Measurements from ENCODE around the gene P2RX7. TPM values are rescaled to one million over a fixed set of nuclear protein-coding genes. Genes with fewer than 3 reads are reported as not detected.
"Not testable (repeated sequence)": the region's sequence is repeated elsewhere in the genome, so short reads cannot be mapped to it uniquely, and the experiment has no call there.

P2RX7 gene
- total RNA-seq, 1 donor, result 4.0 TPM

DNA sequence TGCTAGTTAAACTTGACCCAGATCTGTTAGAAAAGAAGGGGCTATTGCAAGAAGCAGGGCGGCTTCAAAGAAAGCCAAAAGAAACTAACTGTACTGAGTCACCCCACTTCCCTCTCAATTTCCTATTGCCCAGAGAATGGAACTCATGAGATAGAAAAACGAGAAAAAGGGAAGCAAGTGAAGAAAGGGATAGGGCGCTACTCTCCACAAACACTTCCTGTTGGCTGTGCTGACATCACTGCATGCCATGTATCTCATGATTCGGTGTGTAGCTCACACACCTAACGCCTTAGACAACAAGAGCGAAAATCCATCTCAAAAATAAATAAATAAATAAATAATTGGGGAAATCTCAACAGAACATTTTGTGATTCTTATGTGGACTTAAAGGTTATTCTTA, 64.2 kb downstream of the P2RX7 start:
- Histone ChIP-seq H3K9me3 (ENCODE audit: low read depth, low read length) (no peaks in the 10 kb centered on the region), H2AFZ (ENCODE audit: low read length) (no peak overlapping the region), H3K4me2 (ENCODE audit: insufficient read depth, low read length) (no peak overlapping the region), H3K79me2 (ENCODE audit: insufficient read depth, low read length) (no peaks in the 10 kb centered on the region), H3K4me3 (ENCODE audit: insufficient read depth, low read length) (no peak overlapping the region), H3K27ac (ENCODE audit: low read depth, low read length) (no peak overlapping the region), H3K36me3 (ENCODE audit: insufficient read depth, low read length) (no peaks in the 10 kb centered on the region), H3K4me1 (ENCODE audit: insufficient read depth, low read length) (peaks cover 2% of the 10 kb centered on the region), H3K27me3 (ENCODE audit: insufficient read depth, low read length) (no peaks in the 10 kb centered on the region), H4K20me1 (ENCODE audit: insufficient read depth, low read length) (no peaks in the 10 kb centered on the region)
- TF ChIP-seq, protein P1, sequence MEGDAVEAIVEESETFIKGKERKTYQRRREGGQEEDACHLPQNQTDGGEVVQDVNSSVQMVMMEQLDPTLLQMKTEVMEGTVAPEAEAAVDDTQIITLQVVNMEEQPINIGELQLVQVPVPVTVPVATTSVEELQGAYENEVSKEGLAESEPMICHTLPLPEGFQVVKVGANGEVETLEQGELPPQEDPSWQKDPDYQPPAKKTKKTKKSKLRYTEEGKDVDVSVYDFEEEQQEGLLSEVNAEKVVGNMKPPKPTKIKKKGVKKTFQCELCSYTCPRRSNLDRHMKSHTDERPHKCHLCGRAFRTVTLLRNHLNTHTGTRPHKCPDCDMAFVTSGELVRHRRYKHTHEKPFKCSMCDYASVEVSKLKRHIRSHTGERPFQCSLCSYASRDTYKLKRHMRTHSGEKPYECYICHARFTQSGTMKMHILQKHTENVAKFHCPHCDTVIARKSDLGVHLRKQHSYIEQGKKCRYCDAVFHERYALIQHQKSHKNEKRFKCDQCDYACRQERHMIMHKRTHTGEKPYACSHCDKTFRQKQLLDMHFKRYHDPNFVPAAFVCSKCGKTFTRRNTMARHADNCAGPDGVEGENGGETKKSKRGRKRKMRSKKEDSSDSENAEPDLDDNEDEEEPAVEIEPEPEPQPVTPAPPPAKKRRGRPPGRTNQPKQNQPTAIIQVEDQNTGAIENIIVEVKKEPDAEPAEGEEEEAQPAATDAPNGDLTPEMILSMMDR (IDR thresholded peaks at IDR 0.05; ENCODE audit: extremely low read depth, low read depth, low read length), result no peak
- peak; percentile 1 for DNase-seq (ENCODE audit: insufficient read length, low spot score, missing footprints)

DNA sequence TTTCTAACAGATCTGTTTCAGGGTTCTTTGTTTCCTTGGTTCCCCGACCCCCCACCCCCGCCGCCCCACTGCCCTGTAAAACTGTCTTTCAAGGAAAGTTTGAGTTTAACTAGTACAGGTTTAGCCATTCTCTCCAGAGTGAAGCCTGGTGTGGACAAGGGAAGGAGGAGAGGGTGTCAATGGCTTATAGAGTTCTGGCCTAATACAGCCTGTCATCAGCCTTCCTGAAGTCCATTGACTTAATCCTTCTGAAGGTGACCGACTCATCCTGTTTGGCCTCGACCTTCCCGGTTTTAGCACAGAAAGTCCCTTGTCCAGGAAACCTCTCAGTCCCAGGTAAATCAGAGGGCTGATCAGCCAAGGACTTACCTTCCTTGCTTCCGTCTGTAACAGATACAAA, 66.3 kb downstream of the P2RX7 start:
- DNase-seq (ENCODE audit: insufficient read length, low spot score, missing footprints), result no peak
- no peaks in the 10 kb centered on the region for H4K20me1 ChIP-seq (ENCODE audit: insufficient read depth, low read length)

DNA sequence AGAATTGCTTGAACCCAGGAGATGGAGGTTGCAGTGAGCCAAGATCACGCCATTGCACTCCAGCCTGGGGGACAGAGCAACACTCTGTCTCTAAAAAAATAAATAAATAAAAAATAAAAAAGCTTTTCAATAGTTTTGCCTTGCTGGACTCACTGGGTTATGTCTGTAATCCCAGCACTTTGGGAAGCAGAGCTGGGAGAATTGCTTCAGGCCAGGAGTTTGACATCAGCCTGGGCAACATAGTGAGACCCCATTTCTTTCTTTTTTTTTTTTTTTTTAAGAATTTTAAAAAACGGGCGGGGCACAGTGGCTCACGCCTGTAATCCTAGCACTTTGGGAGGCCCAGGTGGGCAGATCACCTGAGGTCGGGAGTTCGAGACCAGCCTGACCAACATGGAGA, 68.5 kb downstream of the P2RX7 start:
- H4K20me1 ChIP-seq (ENCODE audit: insufficient read depth, low read length); H2AFZ ChIP-seq (ENCODE audit: low read length); H3K4me1 ChIP-seq (ENCODE audit: insufficient read depth, low read length); H3K9me3 ChIP-seq (ENCODE audit: low read depth, low read length); DNase-seq (ENCODE audit: insufficient read length, low spot score, missing footprints); H3K27me3 ChIP-seq (ENCODE audit: insufficient read depth, low read length); H3K36me3 ChIP-seq (ENCODE audit: insufficient read depth, low read length); H3K79me2 ChIP-seq (ENCODE audit: insufficient read depth, low read length); H3K4me2 ChIP-seq (ENCODE audit: insufficient read depth, low read length); H3K27ac ChIP-seq (ENCODE audit: low read depth, low read length); H3K4me3 ChIP-seq (ENCODE audit: insufficient read depth, low read length): not testable (repeated sequence)

More for the DNA sequence above, 66.3 kb downstream of the P2RX7 start:
- Histone ChIP-seq H2AFZ (ENCODE audit: low read length) (no peak overlapping the region), H3K4me3 (ENCODE audit: insufficient read depth, low read length) (no peak overlapping the region), H3K27ac (ENCODE audit: low read depth, low read length) (no peak overlapping the region), H3K36me3 (ENCODE audit: insufficient read depth, low read length) (no peaks in the 10 kb centered on the region), H3K79me2 (ENCODE audit: insufficient read depth, low read length) (no peaks in the 10 kb centered on the region), H3K4me1 (ENCODE audit: insufficient read depth, low read length) (no peaks in the 10 kb centered on the region), H3K9me3 (ENCODE audit: low read depth, low read length) (no peaks in the 10 kb centered on the region), H3K4me2 (ENCODE audit: insufficient read depth, low read length) (no peak overlapping the region), H3K27me3 (ENCODE audit: insufficient read depth, low read length) (no peaks in the 10 kb centered on the region)
- TF ChIP-seq, protein P1 (IDR thresholded peaks at IDR 0.05; ENCODE audit: extremely low read depth, low read depth, low read length), result no peak

DNA sequence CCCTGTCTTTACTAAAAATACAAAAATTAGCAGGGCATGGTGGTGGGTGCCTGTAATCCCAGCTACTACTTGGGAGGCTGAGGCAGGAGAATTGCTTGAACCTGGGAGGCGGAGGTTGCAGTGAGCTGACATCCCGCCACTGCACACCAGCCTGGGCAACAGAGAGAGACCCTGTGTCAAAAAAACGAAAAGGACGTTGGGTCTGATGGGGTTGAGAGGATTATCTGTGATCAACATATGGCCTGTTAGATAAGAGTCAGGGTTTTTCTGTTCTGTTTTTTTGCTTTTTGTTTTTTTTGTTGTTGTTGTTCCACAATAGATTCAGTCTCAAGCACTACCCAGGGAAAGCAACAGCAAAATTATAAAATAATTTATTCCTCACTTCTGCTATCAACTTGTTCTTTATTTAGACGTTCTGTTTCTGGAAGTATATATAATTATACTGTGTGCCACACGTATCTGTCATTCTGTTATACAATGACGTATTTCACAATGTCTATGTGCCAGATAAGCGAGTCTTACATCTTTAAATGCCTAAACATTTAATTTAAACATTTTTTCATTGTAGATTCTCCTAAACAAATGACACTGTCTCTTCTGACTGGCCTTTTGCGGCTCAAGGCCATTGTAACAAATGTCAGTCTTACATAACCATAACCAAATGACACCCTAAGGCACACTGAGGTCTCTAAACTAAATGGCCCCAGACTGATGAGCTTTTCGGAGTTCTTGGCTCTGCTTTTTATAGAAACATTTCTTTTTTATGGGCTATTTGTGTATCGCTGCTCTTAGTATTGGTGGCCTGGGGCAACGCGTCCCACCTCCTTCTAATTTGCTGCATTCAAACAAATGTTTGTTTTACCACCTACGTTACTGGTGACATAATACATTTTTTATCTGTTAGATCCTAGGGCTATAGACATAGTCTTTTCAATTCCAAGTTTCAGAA, 70.0 kb downstream of the P2RX7 start:
- Histone ChIP-seq H3K79me2 (ENCODE audit: insufficient read depth, low read length) (no peaks in the 10 kb centered on the region), H3K9me3 (ENCODE audit: low read depth, low read length) (no peaks in the 10 kb centered on the region), H3K4me2 (ENCODE audit: insufficient read depth, low read length) (no peak overlapping the region), H3K36me3 (ENCODE audit: insufficient read depth, low read length) (no peaks in the 10 kb centered on the region), H2AFZ (ENCODE audit: low read length) (no peak overlapping the region), H3K27me3 (ENCODE audit: insufficient read depth, low read length) (no peaks in the 10 kb centered on the region), H4K20me1 (ENCODE audit: insufficient read depth, low read length) (no peaks in the 10 kb centered on the region), H3K27ac (ENCODE audit: low read depth, low read length) (no peak overlapping the region), H3K4me3 (ENCODE audit: insufficient read depth, low read length) (no peak overlapping the region), H3K4me1 (ENCODE audit: insufficient read depth, low read length) (no peaks in the 10 kb centered on the region)
- TF ChIP-seq, protein P1 (IDR thresholded peaks at IDR 0.05; ENCODE audit: extremely low read depth, low read depth, low read length), result no peak
- DNase-seq (ENCODE audit: insufficient read length, low spot score, missing footprints), result no peak
